ENCODE results near the gene SAMD3.

SAMD3 gene

GRCh38 chr6:130138116-130138908 is 84.4 kb downstream of the SAMD3 start:
- TF ChIP-seq, protein P1, sequence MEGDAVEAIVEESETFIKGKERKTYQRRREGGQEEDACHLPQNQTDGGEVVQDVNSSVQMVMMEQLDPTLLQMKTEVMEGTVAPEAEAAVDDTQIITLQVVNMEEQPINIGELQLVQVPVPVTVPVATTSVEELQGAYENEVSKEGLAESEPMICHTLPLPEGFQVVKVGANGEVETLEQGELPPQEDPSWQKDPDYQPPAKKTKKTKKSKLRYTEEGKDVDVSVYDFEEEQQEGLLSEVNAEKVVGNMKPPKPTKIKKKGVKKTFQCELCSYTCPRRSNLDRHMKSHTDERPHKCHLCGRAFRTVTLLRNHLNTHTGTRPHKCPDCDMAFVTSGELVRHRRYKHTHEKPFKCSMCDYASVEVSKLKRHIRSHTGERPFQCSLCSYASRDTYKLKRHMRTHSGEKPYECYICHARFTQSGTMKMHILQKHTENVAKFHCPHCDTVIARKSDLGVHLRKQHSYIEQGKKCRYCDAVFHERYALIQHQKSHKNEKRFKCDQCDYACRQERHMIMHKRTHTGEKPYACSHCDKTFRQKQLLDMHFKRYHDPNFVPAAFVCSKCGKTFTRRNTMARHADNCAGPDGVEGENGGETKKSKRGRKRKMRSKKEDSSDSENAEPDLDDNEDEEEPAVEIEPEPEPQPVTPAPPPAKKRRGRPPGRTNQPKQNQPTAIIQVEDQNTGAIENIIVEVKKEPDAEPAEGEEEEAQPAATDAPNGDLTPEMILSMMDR (IDR thresholded peaks at IDR 0.05; ENCODE audit: low read depth, low read length): no peak
- DNase-seq (ENCODE audit: low read depth, low spot score): no peak
- in situ Hi-C loops (cut with HindIII; ENCODE audit: low sequenced_read_pairs): no loop called here
- no peak overlapping the region for H3K4me3 ChIP-seq (ENCODE audit: low read depth, low read length)

DNA sequence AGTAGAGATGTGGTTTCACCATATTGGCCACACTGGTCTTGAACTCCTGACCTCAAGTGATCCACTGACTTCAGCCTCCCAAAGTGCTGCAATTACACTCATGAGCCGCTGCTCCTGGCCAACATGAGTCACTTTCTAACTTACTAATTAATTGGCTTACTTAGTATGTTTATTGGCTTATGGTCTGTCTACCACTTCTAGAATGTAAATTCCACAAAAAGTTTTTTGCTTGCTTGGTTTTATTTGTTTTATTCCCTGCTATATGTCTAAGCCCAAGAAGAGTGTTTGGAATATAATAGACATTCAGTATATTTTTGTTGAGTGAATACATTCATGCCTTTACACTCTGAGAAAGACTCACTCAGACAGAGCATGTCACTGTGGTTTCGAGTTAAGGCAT is 86.0 kb downstream of the SAMD3 start:
- in situ Hi-C loops (cut with HindIII; ENCODE audit: low sequenced_read_pairs): no loop called here
- TF ChIP-seq, protein P1 (IDR thresholded peaks at IDR 0.05; ENCODE audit: low read depth, low read length): no peak
- no peak overlapping the region for H3K4me3 ChIP-seq (ENCODE audit: low read depth, low read length)
- DNase-seq (ENCODE audit: low read depth, low spot score): no peak

DNA sequence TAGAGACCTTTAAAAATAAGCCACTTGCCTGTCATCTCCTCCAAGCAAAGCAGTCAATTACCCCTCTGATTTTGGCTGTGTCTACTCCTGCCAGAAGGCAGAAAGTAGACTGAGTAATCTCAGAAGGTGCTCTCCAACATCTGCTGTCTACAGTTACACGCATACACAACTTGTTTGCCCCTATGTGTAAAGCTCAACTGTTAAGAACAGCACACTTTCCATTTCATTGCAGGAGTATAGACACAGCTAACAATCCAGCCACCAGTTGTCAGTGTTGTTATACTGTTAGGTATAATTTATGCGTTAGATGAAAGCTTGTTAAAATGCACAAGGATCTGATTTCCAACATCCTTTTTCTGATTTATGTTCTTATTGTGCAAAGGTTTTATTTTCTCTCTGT is 88.2 kb downstream of the SAMD3 start:
- in situ Hi-C loops (cut with HindIII; ENCODE audit: low sequenced_read_pairs): no loop called here
- DNase-seq (ENCODE audit: low read depth, low spot score): no peak
- TF ChIP-seq, protein P1 (IDR thresholded peaks at IDR 0.05; ENCODE audit: low read depth, low read length): no peak
- H3K4me3 ChIP-seq (ENCODE audit: low read depth, low read length): no peak overlapping the region

GRCh38 chr6:130132286-130132701 is 90.5 kb downstream of the SAMD3 start:
- in situ Hi-C loops (cut with HindIII; ENCODE audit: low sequenced_read_pairs): no loop called here
- TF ChIP-seq, protein P1 (IDR thresholded peaks at IDR 0.05; ENCODE audit: low read depth, low read length): no peak
- no peak overlapping the region for H3K4me3 ChIP-seq (ENCODE audit: low read depth, low read length)
- no peak for DNase-seq (ENCODE audit: low read depth, low spot score)

DNA sequence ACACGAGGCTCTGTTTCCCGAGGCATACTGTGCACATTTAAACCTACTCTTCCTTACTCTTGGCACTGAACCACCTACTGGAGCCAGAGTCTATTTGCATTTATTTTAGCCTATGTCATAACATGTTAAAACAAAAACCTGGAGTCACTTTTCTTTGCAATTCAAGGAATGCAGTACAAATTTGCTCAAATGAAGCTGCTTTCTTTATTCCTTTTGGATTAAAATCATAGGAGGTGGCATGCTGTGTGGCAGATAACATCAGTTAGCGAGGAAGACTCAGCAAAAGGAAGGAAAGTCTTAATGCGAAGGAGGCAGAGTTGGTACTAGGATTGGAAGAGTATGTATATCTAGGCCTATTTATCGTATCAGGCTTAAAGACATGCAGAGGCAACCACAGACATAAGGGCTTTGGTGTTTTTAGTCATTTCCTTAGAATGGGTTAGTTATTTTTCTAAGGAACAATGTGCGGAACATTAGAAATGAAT is 92.9 kb downstream of the SAMD3 start:
- no peak overlapping the region for H3K4me3 ChIP-seq (ENCODE audit: low read depth, low read length)
- peak; percentile 74 for DNase-seq (ENCODE audit: low read depth, low spot score)
- TF ChIP-seq, protein P1 (IDR thresholded peaks at IDR 0.05; ENCODE audit: low read depth, low read length): no peak
- in situ Hi-C loops (cut with HindIII; ENCODE audit: low sequenced_read_pairs): no loop called here

DNA sequence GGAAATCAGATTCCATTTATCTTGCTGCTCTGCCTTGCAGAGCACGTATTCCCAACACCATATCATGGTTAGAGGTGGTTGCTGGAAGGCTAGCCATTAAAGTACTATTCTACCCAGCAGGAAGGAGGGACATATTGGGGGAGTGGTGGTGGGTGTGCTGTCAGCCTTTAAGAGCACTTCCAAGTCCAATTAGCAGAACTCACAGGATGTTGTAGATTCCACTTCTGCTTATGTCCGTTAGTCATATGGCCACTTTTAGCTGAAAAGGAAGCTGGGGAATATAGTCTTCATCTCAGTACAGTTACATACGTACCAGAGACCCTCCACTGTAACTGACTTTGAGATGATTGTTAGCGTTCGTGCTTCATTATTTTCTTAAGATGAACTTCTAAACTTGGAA is 94.4 kb downstream of the SAMD3 start:
- H3K4me3 ChIP-seq (ENCODE audit: low read depth, low read length): no peak overlapping the region
- in situ Hi-C loops (cut with HindIII; ENCODE audit: low sequenced_read_pairs): no loop called here
- no peak for DNase-seq (ENCODE audit: low read depth, low spot score)

More for the DNA sequence above, 94.4 kb downstream of the SAMD3 start:
- TF ChIP-seq, protein P1 (IDR thresholded peaks at IDR 0.05; ENCODE audit: low read depth, low read length): no peak
